ENCODE results near the gene PTPN2. TPM values are rescaled to one million over a fixed set of nuclear protein-coding genes. Genes with fewer than 3 reads are reported as not detected.

Gene PTPN2
- total and polyA plus RNA-seq, 2 donors (not counting 1 experiment from before 2014, with no cell fraction given): 41.2 to 75.5 TPM

DNA sequence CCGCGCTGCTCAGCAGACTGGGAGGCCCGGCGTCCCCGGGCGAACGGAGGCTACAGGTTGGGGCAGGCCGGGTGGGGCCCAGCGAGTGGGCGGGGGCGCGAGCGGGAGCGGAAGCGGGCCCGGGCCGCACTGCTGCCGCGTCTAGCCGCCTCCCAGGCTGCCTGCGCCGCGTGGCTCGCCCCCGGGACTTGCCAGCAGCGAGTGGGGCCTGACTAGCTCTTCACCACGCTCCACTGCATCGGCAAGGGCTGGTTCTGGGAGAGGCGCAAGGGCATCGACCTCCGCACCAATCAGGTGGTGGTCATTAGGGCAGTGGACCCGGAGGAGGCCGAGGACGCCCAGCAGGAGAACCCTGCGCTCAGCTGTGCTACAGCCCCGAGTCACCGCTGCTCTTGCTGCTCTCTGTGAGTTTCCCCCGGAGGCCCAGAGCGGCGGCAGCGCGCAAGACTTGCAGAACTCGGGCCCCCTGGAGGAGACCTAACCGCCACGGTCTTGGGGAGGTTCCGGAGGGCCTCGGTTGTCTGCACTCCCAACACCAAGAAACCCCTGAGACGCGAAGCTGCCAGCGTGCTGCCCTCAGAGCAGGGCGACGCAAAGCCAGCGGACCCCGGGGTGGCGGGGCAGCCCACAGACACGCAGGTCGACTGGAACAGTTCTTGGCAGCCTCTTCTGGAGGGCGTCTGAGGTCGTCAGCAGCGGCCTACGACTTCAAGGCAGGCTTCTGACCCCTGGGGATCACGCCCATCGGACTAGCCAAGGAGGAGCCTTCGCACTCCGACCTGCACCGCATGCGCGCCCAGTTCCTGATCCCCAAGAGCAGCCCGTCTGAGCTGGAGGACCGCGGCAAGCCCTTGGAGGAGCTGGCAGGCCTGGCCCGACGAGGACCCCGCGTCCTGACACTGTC lies 27.2 kb upstream of the PTPN2 start:
- 13% methylated on average over 75 of the region's 75 CpGs for WGBS (ENCODE audit: insufficient coverage)
- ATAC-seq (ENCODE audit: low read depth): peak; percentile 87
- Histone ChIP-seq H3K4me3 (ENCODE audit: control extremely low read depth in 1 of 5, extremely low read depth in 1 of 5, insufficient read depth in 1 of 5, low read depth in 2 of 5, low read length in 4 of 5) (peak overlapping the region in 4 of 5 experiments; percentile 43 to 67 (median 54)), H3K27ac (ENCODE audit: low read length in 2 of 2) (no peak overlapping the region), H3K9me3 (ENCODE audit: control extremely low read depth in 1 of 3, control insufficient read depth in 2 of 3, insufficient read depth in 1 of 3, low read length in 2 of 3) (peaks cover 0 to 15% (median 0%) of the 10 kb centered on the region in 3 donors), H2AFZ (ENCODE audit: insufficient read depth, low read depth, low read length, poor library complexity, severe bottlenecking) (peak overlapping the region; percentile 91), H3K4me1 (ENCODE audit: control insufficient read depth in 2 of 2, insufficient read depth in 2 of 2, low read length in 2 of 2) (peaks cover 0 to 13% of the 10 kb centered on the region in 2 donors), H3K4me2 (replicated peaks; ENCODE audit: low read depth, low read length, poor library complexity, severe bottlenecking) (peak overlapping the region; percentile 88), H3K79me2 (ENCODE audit: control insufficient read depth, insufficient read depth, low read length) (no peaks in the 10 kb centered on the region), H3K36me3 (replicated peaks in 1 of 2; ENCODE audit: control extremely low read depth in 1 of 2, control insufficient read depth in 1 of 2, extremely low read depth in 1 of 2, insufficient read depth in 2 of 2, low read length in 1 of 2) (no peaks in the 10 kb centered on the region), H3K9ac (ENCODE audit: low read length) (peak overlapping the region; percentile 66), H4K20me1 (ENCODE audit: control insufficient read depth, insufficient read depth, low read length, poor library complexity, severe bottlenecking) (no peaks in the 10 kb centered on the region), H3K27me3 (replicated peaks in 1 of 4; ENCODE audit: control extremely low read depth in 1 of 4, control insufficient read depth in 3 of 4, insufficient read depth in 4 of 4, low read length in 3 of 4) (peaks cover 0 to 14% (median 2%) of the 10 kb centered on the region in 4 experiments)
- POLR2A ChIA-PET: no interaction called here
- peaks cover 12% of the 10 kb centered on the region for H3K27me3 Mint-ChIP-seq
- no peak for TF ChIP-seq EZH2 (IDR thresholded peaks at IDR 0.05; ENCODE audit: borderline replicate concordance, insufficient read depth, low read depth, low read length, poor library complexity, severe bottlenecking)
- TF ChIP-seq, protein P1, sequence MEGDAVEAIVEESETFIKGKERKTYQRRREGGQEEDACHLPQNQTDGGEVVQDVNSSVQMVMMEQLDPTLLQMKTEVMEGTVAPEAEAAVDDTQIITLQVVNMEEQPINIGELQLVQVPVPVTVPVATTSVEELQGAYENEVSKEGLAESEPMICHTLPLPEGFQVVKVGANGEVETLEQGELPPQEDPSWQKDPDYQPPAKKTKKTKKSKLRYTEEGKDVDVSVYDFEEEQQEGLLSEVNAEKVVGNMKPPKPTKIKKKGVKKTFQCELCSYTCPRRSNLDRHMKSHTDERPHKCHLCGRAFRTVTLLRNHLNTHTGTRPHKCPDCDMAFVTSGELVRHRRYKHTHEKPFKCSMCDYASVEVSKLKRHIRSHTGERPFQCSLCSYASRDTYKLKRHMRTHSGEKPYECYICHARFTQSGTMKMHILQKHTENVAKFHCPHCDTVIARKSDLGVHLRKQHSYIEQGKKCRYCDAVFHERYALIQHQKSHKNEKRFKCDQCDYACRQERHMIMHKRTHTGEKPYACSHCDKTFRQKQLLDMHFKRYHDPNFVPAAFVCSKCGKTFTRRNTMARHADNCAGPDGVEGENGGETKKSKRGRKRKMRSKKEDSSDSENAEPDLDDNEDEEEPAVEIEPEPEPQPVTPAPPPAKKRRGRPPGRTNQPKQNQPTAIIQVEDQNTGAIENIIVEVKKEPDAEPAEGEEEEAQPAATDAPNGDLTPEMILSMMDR (IDR thresholded peaks at IDR 0.05): no peak
- CTCF ChIA-PET: interaction anchor here (0.7 to 1.6 kb wide), 3 partner anchors 17 to 22 kb away, joined by 3 to 4 read pairs (median 4); no protein-coding TSS in a partner anchor
- peak; percentile 68 for DNase-seq
- H3K27ac Mint-ChIP-seq: no peak overlapping the region
- H3K9me3 Mint-ChIP-seq (ENCODE audit: insufficient read depth): peaks cover 7% of the 10 kb centered on the region
- intact Hi-C loops (cut with micrococcal nuclease): loop anchor here (2.0 kb wide), 1 partner anchor 26 kb away; the partner anchor contains the start of gene PTPN2
- peaks cover 8% of the 10 kb centered on the region for H3K4me1 Mint-ChIP-seq
- H3K4me3 Mint-ChIP-seq: peak overlapping the region; percentile 84

DNA sequence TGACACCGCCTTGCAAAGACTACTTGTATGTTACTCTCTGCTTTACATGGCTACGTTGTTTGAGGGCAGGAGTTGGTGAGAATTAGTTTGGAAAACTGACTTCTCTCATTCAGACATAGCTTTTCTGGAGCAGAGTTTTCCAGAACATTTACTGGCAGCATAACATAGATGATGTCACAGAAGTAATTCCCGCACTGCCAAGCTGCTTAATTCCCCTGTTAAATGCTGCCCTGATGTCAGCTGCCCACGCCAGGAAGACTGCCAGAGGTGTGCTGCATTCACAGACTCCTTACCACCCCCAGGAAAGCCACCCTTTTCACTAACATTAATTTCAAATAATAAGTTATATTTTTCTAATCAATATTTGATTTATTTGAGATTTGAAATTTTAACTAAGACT lies 24.7 kb upstream of the PTPN2 start:
- ATAC-seq (ENCODE audit: low read depth) (no peak), DNase-seq (no peak)
- Mint-ChIP-seq H3K4me1 (peaks cover 11% of the 10 kb centered on the region), H3K9me3 (ENCODE audit: insufficient read depth) (peaks cover 6% of the 10 kb centered on the region), H3K27me3 (peaks cover 16% of the 10 kb centered on the region), H3K4me3 (no peak overlapping the region), H3K27ac (no peak overlapping the region)
- POLR2A ChIA-PET: no interaction called here
- Histone ChIP-seq H3K9ac (ENCODE audit: low read length) (no peak overlapping the region), H3K27me3 (replicated peaks in 1 of 4; ENCODE audit: control extremely low read depth in 1 of 4, control insufficient read depth in 3 of 4, insufficient read depth in 4 of 4, low read length in 3 of 4) (peaks cover 0 to 14% (median 2%) of the 10 kb centered on the region in 4 experiments), H3K4me2 (replicated peaks; ENCODE audit: low read depth, low read length, poor library complexity, severe bottlenecking) (no peak overlapping the region), H3K4me3 (ENCODE audit: control extremely low read depth in 1 of 5, extremely low read depth in 1 of 5, insufficient read depth in 1 of 5, low read depth in 2 of 5, low read length in 4 of 5) (no peak overlapping the region), H3K79me2 (ENCODE audit: control insufficient read depth, insufficient read depth, low read length) (no peaks in the 10 kb centered on the region), H3K9me3 (ENCODE audit: control extremely low read depth in 1 of 3, control insufficient read depth in 2 of 3, insufficient read depth in 1 of 3, low read length in 2 of 3) (peaks cover 0 to 15% (median 0%) of the 10 kb centered on the region in 3 donors), H3K27ac (ENCODE audit: low read length in 2 of 2) (no peak overlapping the region), H3K4me1 (ENCODE audit: control insufficient read depth in 2 of 2, insufficient read depth in 2 of 2, low read length in 2 of 2) (peaks cover 0 to 13% of the 10 kb centered on the region in 2 donors), H2AFZ (ENCODE audit: insufficient read depth, low read depth, low read length, poor library complexity, severe bottlenecking) (no peak overlapping the region), H4K20me1 (ENCODE audit: control insufficient read depth, insufficient read depth, low read length, poor library complexity, severe bottlenecking) (no peaks in the 10 kb centered on the region), H3K36me3 (replicated peaks in 1 of 2; ENCODE audit: control extremely low read depth in 1 of 2, control insufficient read depth in 1 of 2, extremely low read depth in 1 of 2, insufficient read depth in 2 of 2, low read length in 1 of 2) (no peaks in the 10 kb centered on the region)
- CTCF ChIA-PET: no interaction called here
- TF ChIP-seq, protein P1 (IDR thresholded peaks at IDR 0.05): no peak
- TF ChIP-seq EZH2 (IDR thresholded peaks at IDR 0.05; ENCODE audit: borderline replicate concordance, insufficient read depth, low read depth, low read length, poor library complexity, severe bottlenecking): no peak
- intact Hi-C loops (cut with micrococcal nuclease): no loop called here
- WGBS (ENCODE audit: insufficient coverage): 100% methylated on average over 1 of the region's 4 CpGs

Data from B cell (primary cell).